ENCODE results near the gene CNDP2.

DNA sequence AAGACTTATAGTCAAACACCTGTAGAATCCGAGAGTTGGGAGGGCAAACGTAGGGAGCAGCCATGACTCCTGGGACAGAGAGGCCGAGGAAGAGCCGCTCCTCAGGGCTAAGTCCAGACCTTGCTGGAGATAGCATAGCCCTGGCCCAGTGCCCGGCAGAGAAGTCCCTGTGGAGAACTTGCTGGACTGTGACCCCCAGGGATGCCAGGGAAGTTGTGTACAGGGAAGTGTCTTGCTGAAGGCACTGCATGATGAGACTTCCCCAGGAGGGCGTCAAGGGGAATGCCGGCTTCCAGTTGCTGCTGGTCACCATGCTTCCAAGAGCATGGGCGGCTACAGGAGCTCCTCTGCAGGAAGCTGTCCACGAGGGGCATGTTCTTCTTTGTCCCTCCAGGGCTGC, 29.6 kb downstream of the CNDP2 start:
- TF ChIP-seq, protein P1, sequence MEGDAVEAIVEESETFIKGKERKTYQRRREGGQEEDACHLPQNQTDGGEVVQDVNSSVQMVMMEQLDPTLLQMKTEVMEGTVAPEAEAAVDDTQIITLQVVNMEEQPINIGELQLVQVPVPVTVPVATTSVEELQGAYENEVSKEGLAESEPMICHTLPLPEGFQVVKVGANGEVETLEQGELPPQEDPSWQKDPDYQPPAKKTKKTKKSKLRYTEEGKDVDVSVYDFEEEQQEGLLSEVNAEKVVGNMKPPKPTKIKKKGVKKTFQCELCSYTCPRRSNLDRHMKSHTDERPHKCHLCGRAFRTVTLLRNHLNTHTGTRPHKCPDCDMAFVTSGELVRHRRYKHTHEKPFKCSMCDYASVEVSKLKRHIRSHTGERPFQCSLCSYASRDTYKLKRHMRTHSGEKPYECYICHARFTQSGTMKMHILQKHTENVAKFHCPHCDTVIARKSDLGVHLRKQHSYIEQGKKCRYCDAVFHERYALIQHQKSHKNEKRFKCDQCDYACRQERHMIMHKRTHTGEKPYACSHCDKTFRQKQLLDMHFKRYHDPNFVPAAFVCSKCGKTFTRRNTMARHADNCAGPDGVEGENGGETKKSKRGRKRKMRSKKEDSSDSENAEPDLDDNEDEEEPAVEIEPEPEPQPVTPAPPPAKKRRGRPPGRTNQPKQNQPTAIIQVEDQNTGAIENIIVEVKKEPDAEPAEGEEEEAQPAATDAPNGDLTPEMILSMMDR (IDR thresholded peaks at IDR 0.05; ENCODE audit: low read depth, low read length, poor library complexity, severe bottlenecking): no peak
- no peak for TF ChIP-seq EZH2phosphoT487 (IDR thresholded peaks at IDR 0.05; ENCODE audit: borderline replicate concordance, low read length)

Data from DOHH2 (cell line).